Astrocyte of the cerebellum (primary cell): ENCODE results near the gene SLC25A19.

ENCODE experiments used
- DNase-seq: peaks from one replicate; pipeline ENCODE4 v3.0.0-alpha.2; 2011; ENCODE audit warnings: low read depth
- H3K4me3 ChIP-seq: 2 replicates; pipeline ENCODE4 v1.5.1; 2011; ENCODE audit warnings: mild to moderate bottlenecking, low read depth, low read length, moderate library complexity
- in situ Hi-C: cut with HindIII; loops from 2 replicates; pipeline ENCODE4 v1.10.0; 2017; ENCODE audit warnings: low sequenced_read_pairs
- TF ChIP-seq, protein P1 (sequence below): IDR thresholded peaks from 2 replicates; pipeline ENCODE4 v1.5.1; 2012; ENCODE audit warnings: low read length, low read depth, moderate library complexity, mild to moderate bottlenecking; ENCODE audit errors: missing control alignments

SLC25A19 gene

DNA sequence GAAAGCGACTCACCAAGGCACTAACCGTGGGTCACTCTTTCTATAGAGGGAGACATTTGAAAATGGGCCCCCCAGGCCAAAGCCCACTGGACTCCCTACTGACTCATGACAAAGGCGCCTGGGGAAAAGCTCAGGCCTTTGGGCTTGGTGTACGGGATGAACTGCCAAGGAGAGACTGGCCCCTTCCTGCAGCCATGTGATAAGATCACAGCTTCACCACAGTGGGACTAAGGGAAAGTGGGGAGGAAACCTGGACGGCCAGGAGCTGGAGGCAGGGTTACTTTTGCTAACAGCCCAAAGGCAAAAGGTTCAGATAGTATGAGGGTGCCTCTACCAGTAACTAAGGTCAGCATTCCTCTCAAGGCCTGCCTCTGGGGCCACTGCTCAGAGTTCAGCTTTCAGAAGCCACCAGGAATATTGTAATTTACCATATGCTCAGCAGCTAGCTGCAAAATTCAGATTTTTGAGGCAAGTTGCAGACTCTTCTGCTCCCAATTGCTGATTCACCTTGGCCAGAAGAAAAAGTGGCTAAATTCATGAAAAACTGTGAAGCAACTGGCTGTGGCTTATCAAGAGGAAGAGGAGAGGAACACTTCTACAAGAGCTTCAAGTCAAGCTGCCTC lies 37.1 kb upstream of the SLC25A19 start:
- H3K4me3 ChIP-seq: no peak overlapping the region
- in situ Hi-C loops: no loop called here
- TF ChIP-seq, protein P1, sequence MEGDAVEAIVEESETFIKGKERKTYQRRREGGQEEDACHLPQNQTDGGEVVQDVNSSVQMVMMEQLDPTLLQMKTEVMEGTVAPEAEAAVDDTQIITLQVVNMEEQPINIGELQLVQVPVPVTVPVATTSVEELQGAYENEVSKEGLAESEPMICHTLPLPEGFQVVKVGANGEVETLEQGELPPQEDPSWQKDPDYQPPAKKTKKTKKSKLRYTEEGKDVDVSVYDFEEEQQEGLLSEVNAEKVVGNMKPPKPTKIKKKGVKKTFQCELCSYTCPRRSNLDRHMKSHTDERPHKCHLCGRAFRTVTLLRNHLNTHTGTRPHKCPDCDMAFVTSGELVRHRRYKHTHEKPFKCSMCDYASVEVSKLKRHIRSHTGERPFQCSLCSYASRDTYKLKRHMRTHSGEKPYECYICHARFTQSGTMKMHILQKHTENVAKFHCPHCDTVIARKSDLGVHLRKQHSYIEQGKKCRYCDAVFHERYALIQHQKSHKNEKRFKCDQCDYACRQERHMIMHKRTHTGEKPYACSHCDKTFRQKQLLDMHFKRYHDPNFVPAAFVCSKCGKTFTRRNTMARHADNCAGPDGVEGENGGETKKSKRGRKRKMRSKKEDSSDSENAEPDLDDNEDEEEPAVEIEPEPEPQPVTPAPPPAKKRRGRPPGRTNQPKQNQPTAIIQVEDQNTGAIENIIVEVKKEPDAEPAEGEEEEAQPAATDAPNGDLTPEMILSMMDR: no peak
- DNase-seq: no peak

DNA sequence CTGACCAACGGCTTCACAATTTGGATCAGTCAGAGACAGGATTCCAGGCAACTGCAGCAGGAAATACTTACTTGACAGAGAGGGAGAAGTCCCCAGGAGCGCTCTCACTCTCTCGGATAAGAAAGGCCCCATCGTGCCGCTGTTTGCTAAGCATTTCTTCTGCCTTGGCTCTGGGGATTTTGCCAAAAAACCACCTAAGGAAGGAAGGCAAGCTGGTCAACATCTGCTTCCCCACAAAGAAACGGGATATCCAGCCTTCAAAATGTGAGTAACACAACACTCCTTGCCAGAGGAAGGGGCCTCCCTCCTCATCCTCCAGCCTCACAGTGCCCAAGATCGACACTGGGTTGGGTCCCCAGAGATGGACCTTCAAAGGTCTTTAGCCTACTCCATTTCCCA lies 36.6 kb upstream of the SLC25A19 start:
- in situ Hi-C loops: no loop called here
- no peak for DNase-seq
- TF ChIP-seq, protein P1: no peak
- H3K4me3 ChIP-seq: no peak overlapping the region

DNA sequence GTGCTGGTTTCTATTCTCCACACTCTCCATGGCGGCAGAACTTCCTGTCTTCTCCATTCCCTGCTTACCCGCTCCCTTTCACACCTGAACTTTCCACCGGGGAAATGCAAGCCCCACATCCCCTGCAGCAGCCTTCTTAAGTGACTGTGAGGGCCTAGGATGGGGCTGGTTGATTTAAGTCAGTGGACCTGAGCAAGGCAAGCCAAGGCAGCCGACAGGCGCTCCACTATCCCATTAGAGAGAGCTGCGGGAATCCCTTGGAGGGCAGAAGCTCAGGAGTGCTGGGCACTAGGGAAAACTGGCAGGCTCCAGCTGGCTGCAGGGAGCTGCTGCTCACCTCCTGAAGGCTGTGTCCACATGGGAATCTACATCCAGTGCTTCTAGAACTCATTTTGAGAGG lies 36.1 kb upstream of the SLC25A19 start:
- TF ChIP-seq, protein P1: no peak
- no peak overlapping the region for H3K4me3 ChIP-seq
- in situ Hi-C loops: no loop called here
- no peak for DNase-seq

DNA sequence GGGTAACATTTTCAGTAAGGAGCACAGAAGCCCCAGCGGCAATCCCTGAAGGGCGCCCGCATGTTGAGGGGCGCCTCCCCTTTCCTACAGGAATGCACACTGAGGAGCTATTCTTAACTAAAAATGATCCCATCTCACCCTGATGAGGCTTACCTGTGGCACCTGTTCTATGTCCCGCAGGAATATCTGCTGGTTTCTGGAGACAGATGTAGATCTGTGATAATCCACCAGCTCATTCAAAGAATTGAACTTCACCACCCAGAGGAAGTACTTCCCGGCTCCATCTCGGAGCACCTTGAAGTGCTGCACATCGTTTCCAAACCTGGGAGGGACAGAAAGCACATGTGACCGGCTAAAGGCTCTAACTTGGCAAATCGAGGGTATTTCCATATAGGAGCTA lies 32.3 kb upstream of the SLC25A19 start:
- TF ChIP-seq, protein P1: no peak
- no peak for DNase-seq
- no peak overlapping the region for H3K4me3 ChIP-seq
- in situ Hi-C loops: loop anchor here (5.0 kb wide), 1 partner anchor 71 kb away; no protein-coding TSS in a partner anchor

DNA sequence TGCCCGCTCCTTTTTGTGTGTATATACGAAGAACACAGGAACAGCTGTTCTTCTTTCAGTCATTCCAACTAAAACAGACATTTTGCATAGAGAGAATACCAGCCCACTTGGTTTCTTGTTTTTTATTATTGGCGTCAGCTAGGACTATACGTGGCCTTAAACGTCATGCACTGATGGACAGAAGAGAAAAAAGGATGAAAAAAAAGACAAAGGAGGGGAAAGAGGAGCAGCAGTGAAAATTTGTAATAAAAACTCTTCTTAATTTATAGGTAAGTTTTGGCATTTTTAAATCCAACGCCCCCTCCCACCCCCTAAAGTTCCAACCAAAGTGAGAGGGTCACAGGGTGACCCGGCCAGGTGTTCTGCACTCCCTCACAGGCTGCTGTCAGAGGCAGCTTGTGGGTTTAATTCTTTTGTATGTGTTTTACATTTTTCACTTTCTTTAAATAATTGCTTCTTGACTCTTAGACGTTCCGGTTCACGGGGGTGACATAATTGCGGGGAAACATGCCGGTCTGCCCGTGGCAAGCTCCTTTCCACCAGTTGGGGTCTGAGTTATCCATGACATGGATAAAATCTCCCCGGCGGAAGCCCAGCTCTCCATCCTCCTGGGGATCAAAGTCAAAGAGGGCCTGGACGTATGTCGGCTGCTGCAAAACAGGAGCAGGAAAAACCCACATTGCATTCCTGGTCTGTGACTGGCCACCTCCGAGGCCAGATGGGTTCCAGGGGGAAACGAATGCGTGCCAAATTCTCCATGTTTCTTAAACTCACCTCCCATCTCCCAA lies 30.9 kb upstream of the SLC25A19 start:
- DNase-seq: peak; percentile 81
- in situ Hi-C loops: loop anchor here (5.0 kb wide), 1 partner anchor 72 kb away; no protein-coding TSS in a partner anchor
- H3K4me3 ChIP-seq: no peak overlapping the region
- TF ChIP-seq, protein P1: no peak

DNA sequence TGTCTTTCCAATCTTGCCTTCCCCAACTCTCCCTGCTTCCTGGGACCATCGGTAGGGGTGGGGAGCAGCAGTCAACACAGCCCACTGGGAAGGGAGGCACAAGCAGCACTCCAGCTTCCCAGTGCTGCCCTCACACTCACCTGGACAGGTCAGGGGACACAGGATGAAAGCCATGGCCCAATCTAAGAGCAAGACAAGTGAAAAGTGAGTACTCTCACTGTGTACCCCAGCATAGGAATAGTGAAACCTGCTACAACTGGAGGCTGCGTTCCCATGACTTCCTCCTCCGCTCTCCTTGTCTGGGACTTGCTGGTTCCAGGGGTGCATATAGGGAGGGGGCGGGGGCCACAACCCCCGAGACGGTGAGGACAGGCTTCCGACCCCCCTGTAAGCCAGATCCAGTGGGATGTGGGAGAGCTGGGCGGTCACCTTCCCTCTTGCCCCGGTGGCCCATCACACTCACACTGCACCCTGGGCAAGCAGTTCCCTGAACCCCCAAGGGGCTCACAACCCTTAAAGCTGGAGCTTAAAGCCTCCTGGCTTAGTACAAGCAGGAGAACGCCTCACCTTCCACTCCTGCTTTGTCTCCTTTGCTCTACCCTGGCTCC lies 29.5 kb upstream of the SLC25A19 start:
- H3K4me3 ChIP-seq: no peak overlapping the region
- TF ChIP-seq, protein P1: no peak
- DNase-seq: no peak
- in situ Hi-C loops: no loop called here
